IPS-18c (cell line): ENCODE measurements around the gene ADGRL3.
"Not testable (repeated sequence)": the region's sequence is repeated elsewhere in the genome, so short reads cannot be mapped to it uniquely, and the experiment has no call there.

Source experiments
- H3K4me3 ChIP-seq: 2 replicates; pipeline ENCODE4 v1.7.0; 2013; ENCODE audit warnings: low read depth, mild to moderate bottlenecking, low read length, moderate library complexity; ENCODE audit not compliant: insufficient read depth
- H3K9me3 ChIP-seq: one replicate; pipeline ENCODE4 v1.6.1; 2013; ENCODE audit warnings: mild to moderate bottlenecking, low read length, moderate library complexity; ENCODE audit not compliant: control insufficient read depth, insufficient read depth

ADGRL3 gene

GRCh38 chr4:61575796-61576195 lies 375.7 kb downstream of the ADGRL3 start:
- Histone ChIP-seq H3K9me3 (no peaks in the 10 kb centered on the region), H3K4me3 (no peak overlapping the region)

GRCh38 chr4:61579786-61580185 lies 379.7 kb downstream of the ADGRL3 start:
- H3K4me3 ChIP-seq = no peak overlapping the region
- no peaks in the 10 kb centered on the region for H3K9me3 ChIP-seq

GRCh38 chr4:61580721-61581377 lies 380.7 kb downstream of the ADGRL3 start:
- no peaks in the 10 kb centered on the region for H3K9me3 ChIP-seq
- no peak overlapping the region for H3K4me3 ChIP-seq

- Histone ChIP-seq H3K4me3 (no peak overlapping the region), H3K9me3 (no peaks in the 10 kb centered on the region)
Measured at GRCh38 chr4:61583696-61584095, 383.6 kb downstream of the ADGRL3 start.

GRCh38 chr4:61588621-61589402 lies 388.7 kb downstream of the ADGRL3 start:
- Histone ChIP-seq H3K4me3 (no peak overlapping the region), H3K9me3 (no peaks in the 10 kb centered on the region)

- Histone ChIP-seq H3K4me3 (no peak overlapping the region), H3K9me3 (no peaks in the 10 kb centered on the region)
Measured at GRCh38 chr4:61590881-61591280, 390.8 kb downstream of the ADGRL3 start.

GRCh38 chr4:61596606-61597340 lies 396.6 kb downstream of the ADGRL3 start:
- Histone ChIP-seq H3K4me3 (no peak overlapping the region), H3K9me3 (no peaks in the 10 kb centered on the region)

GRCh38 chr4:61603086-61603485 lies 403.0 kb downstream of the ADGRL3 start:
- Histone ChIP-seq H3K9me3 (no peaks in the 10 kb centered on the region), H3K4me3 (no peak overlapping the region)

GRCh38 chr4:61604054-61604453 lies 403.9 kb downstream of the ADGRL3 start:
- no peaks in the 10 kb centered on the region for H3K9me3 ChIP-seq
- H3K4me3 ChIP-seq = no peak overlapping the region

- Histone ChIP-seq H3K4me3 (no peak overlapping the region), H3K9me3 (no peaks in the 10 kb centered on the region)
Measured at GRCh38 chr4:61605984-61606383, 405.9 kb downstream of the ADGRL3 start.

GRCh38 chr4:61614231-61614630 lies 414.1 kb downstream of the ADGRL3 start:
- Histone ChIP-seq H3K9me3 (no peaks in the 10 kb centered on the region), H3K4me3 (no peak overlapping the region)

- no peaks in the 10 kb centered on the region for H3K9me3 ChIP-seq
Measured at GRCh38 chr4:61619528-61619927, 419.4 kb downstream of the ADGRL3 start.

GRCh38 chr4:61628282-61628681 lies 428.2 kb downstream of the ADGRL3 start:
- no peaks in the 10 kb centered on the region for H3K9me3 ChIP-seq
- no peak overlapping the region for H3K4me3 ChIP-seq

More at GRCh38 chr4:61619528-61619927, 419.4 kb downstream of the ADGRL3 start:
- no peak overlapping the region for H3K4me3 ChIP-seq

GRCh38 chr4:61628727-61629126 lies 428.6 kb downstream of the ADGRL3 start:
- Histone ChIP-seq H3K9me3 (no peaks in the 10 kb centered on the region), H3K4me3 (no peak overlapping the region)

- no peak overlapping the region for H3K4me3 ChIP-seq
- no peaks in the 10 kb centered on the region for H3K9me3 ChIP-seq
Measured at GRCh38 chr4:61630548-61630947, 430.4 kb downstream of the ADGRL3 start.

GRCh38 chr4:61638591-61638990 lies 438.5 kb downstream of the ADGRL3 start:
- H3K9me3 ChIP-seq = no peaks in the 10 kb centered on the region
- no peak overlapping the region for H3K4me3 ChIP-seq

GRCh38 chr4:61646746-61647350 lies 446.7 kb downstream of the ADGRL3 start:
- not testable (repeated sequence) for H3K4me3 ChIP-seq, H3K9me3 ChIP-seq
